Astrocyte (in vitro differentiated cells and primary cell): Measurements from ENCODE around the gene PCCA. TPM values are rescaled to one million over a fixed set of nuclear protein-coding genes. Genes with fewer than 3 reads are reported as not detected.

ENCODE experiments used
- DNase-seq: peaks from one replicate; pipeline ENCODE4 v3.0.0-alpha.2; 2010; ENCODE audit warnings: low read depth
- FAIRE-seq: peaks from 2 replicates; lab custom pipeline; 2011; peaks lifted over from hg19 to GRCh38; lab: Jason Lieb, UNC
- H2AFZ ChIP-seq: 2 replicates; pipeline ENCODE4 v1.6.0; 2012; ENCODE audit warnings: low read depth, low read length, inconsistent platforms
- H3K27ac ChIP-seq: 2 replicates; pipeline ENCODE4 v1.5.1; 2011; ENCODE audit warnings: low read depth, low read length, inconsistent platforms
- H3K27me3 ChIP-seq: 2 replicates; pipeline ENCODE4 v1.6.0; 2011; ENCODE audit warnings: low read length, inconsistent platforms; ENCODE audit not compliant: insufficient read depth
- H3K36me3 ChIP-seq: 2 replicates; pipeline ENCODE4 v1.5.1; 2011; ENCODE audit warnings: low read length, inconsistent platforms; ENCODE audit not compliant: insufficient read depth
- H3K4me1 ChIP-seq: 2 replicates; pipeline ENCODE4 v1.5.1; 2011; ENCODE audit warnings: low read length, inconsistent platforms; ENCODE audit not compliant: insufficient read depth
- H3K4me2 ChIP-seq: 2 replicates; pipeline ENCODE4 v1.6.0; 2012; ENCODE audit warnings: low read length, inconsistent platforms
- H3K4me3 ChIP-seq: 2 replicates; pipeline ENCODE4 v1.5.1; 2011; ENCODE audit warnings: low read depth, mild to moderate bottlenecking, low read length, inconsistent platforms; ENCODE audit not compliant: insufficient read depth
- H3K79me2 ChIP-seq: 2 replicates; pipeline ENCODE4 v1.6.0; 2012; ENCODE audit warnings: mild to moderate bottlenecking, low read length, inconsistent platforms; ENCODE audit not compliant: insufficient read depth
- H3K9ac ChIP-seq: 2 replicates; pipeline ENCODE4 v1.6.0; 2012; ENCODE audit warnings: mild to moderate bottlenecking, low read length, inconsistent platforms
- H3K9me3 ChIP-seq: 2 replicates; pipeline ENCODE4 v1.5.1; 2012; ENCODE audit warnings: low read depth, mild to moderate bottlenecking, low read length, inconsistent platforms; ENCODE audit not compliant: insufficient read depth
- H4K20me1 ChIP-seq: 2 replicates; pipeline ENCODE4 v1.6.0; 2012; ENCODE audit warnings: low read length, inconsistent platforms; ENCODE audit not compliant: insufficient read depth
- H3K27ac Mint-ChIP-seq: one replicate; pipeline ENCODE4 v1.8.0; 2021; ENCODE audit warnings: mild to moderate bottlenecking, mixed read lengths; ENCODE audit not compliant: unreplicated experiment
- H3K27me3 Mint-ChIP-seq: one replicate; pipeline ENCODE4 v1.8.0; 2021; ENCODE audit warnings: low read depth, mixed read lengths; ENCODE audit not compliant: unreplicated experiment
- H3K36me3 Mint-ChIP-seq: one replicate; pipeline ENCODE4 v1.8.0; 2021; ENCODE audit warnings: low read depth, mixed read lengths; ENCODE audit not compliant: unreplicated experiment
- H3K4me1 Mint-ChIP-seq: one replicate; pipeline ENCODE4 v1.8.0; 2021; ENCODE audit warnings: low read depth, mixed read lengths; ENCODE audit not compliant: unreplicated experiment
- H3K4me3 Mint-ChIP-seq: one replicate; pipeline ENCODE4 v1.8.0; 2021; ENCODE audit warnings: mild to moderate bottlenecking, moderate library complexity, mixed read lengths; ENCODE audit not compliant: unreplicated experiment
- H3K9me3 Mint-ChIP-seq: one replicate; pipeline ENCODE4 v1.8.0; 2021; ENCODE audit warnings: mild to moderate bottlenecking, mixed read lengths; ENCODE audit not compliant: unreplicated experiment
- CTCF ChIP-seq: IDR thresholded peaks from 2 replicates; pipeline ENCODE4 v1.5.1; 2011; ENCODE audit warnings: low read depth, mild to moderate bottlenecking, inconsistent platforms, low read length, moderate library complexity; ENCODE audit not compliant: insufficient read depth
- EZH2 ChIP-seq: IDR thresholded peaks from 2 replicates; pipeline ENCODE4 v1.6.1; 2012; ENCODE audit warnings: mild to moderate bottlenecking, low read length, inconsistent platforms; ENCODE audit not compliant: insufficient read depth
- total RNA-seq: library from RNA; stranded (reverse); gene quantifications from 2 replicates; pipeline ENCODE4 v1.2.1, GENCODE V29; 2021

Gene PCCA
- total RNA-seq, 1 donor from 2014 or later = 13.9 TPM

GRCh38 chr13:100545684-100546061, 456.8 kb downstream of the PCCA start:
- Mint-ChIP-seq H3K9me3 (no peaks in the 10 kb centered on the region), H3K27ac (no peak overlapping the region), H3K4me3 (no peak overlapping the region), H3K27me3 (no peaks in the 10 kb centered on the region), H3K36me3 (no peaks in the 10 kb centered on the region), H3K4me1 (no peaks in the 10 kb centered on the region)
- no peak overlapping the region for H3K27ac ChIP-seq
- TF ChIP-seq CTCF (no peak), EZH2 (no peak)
- FAIRE-seq = no peak
- no peaks in the 10 kb centered on the region for H3K36me3 ChIP-seq
- H3K79me2 ChIP-seq = no peaks in the 10 kb centered on the region
- H3K4me3 ChIP-seq = no peak overlapping the region
- DNase-seq = no peak
- H3K4me1 ChIP-seq = peaks cover 8% of the 10 kb centered on the region
- peaks cover 3% of the 10 kb centered on the region for H4K20me1 ChIP-seq
- no peak overlapping the region for H3K9ac ChIP-seq
- no peaks in the 10 kb centered on the region for H3K9me3 ChIP-seq
- H3K4me2 ChIP-seq = no peak overlapping the region
- no peak overlapping the region for H2AFZ ChIP-seq
- no peaks in the 10 kb centered on the region for H3K27me3 ChIP-seq

GRCh38 chr13:100546713-100547405, 458.0 kb downstream of the PCCA start:
- no peak overlapping the region for H3K9ac ChIP-seq
- Mint-ChIP-seq H3K4me1 (no peaks in the 10 kb centered on the region), H3K27me3 (no peaks in the 10 kb centered on the region), H3K27ac (no peak overlapping the region), H3K4me3 (no peak overlapping the region), H3K9me3 (no peaks in the 10 kb centered on the region), H3K36me3 (no peaks in the 10 kb centered on the region)
- no peak for FAIRE-seq
- no peak for TF ChIP-seq EZH2
- no peak for TF ChIP-seq CTCF
- H4K20me1 ChIP-seq = peaks cover 3% of the 10 kb centered on the region
- no peak overlapping the region for H2AFZ ChIP-seq
- no peak overlapping the region for H3K27ac ChIP-seq
- DNase-seq = no peak
- no peak overlapping the region for H3K4me3 ChIP-seq
- H3K9me3 ChIP-seq = no peaks in the 10 kb centered on the region
- peaks cover 8% of the 10 kb centered on the region for H3K4me1 ChIP-seq
- H3K36me3 ChIP-seq = no peaks in the 10 kb centered on the region
- H3K27me3 ChIP-seq = no peaks in the 10 kb centered on the region
- no peaks in the 10 kb centered on the region for H3K79me2 ChIP-seq
- no peak overlapping the region for H3K4me2 ChIP-seq

- Histone ChIP-seq H3K36me3 (no peaks in the 10 kb centered on the region), H3K27me3 (no peaks in the 10 kb centered on the region), H3K9me3 (no peaks in the 10 kb centered on the region), H2AFZ (no peak overlapping the region), H3K9ac (no peak overlapping the region), H3K4me1 (peaks cover 8% of the 10 kb centered on the region), H4K20me1 (peaks cover 3% of the 10 kb centered on the region), H3K4me2 (no peak overlapping the region), H3K79me2 (no peaks in the 10 kb centered on the region), H3K27ac (no peak overlapping the region), H3K4me3 (no peak overlapping the region)
- H3K36me3 Mint-ChIP-seq = no peaks in the 10 kb centered on the region
- no peak overlapping the region for H3K4me3 Mint-ChIP-seq
- no peak for FAIRE-seq
- no peak overlapping the region for H3K27ac Mint-ChIP-seq
- H3K9me3 Mint-ChIP-seq = no peaks in the 10 kb centered on the region
- no peaks in the 10 kb centered on the region for H3K4me1 Mint-ChIP-seq
- peaks cover 3% of the 10 kb centered on the region for H3K27me3 Mint-ChIP-seq
- no peak for DNase-seq
- TF ChIP-seq EZH2 = no peak
- no peak for TF ChIP-seq CTCF
Measured at GRCh38 chr13:100547791-100548201, 458.9 kb downstream of the PCCA start.
